GM12878 (cell line): Measurements from ENCODE around the gene KLRG1. TPM values are rescaled to one million over a fixed set of nuclear protein-coding genes. Genes with fewer than 3 reads are reported as not detected.

ENCODE experiments used
- ATAC-seq: fragments of 200-7000 bp; cut with Tn5 transposase; 3 replicates; pipeline ENCODE4 v1.9.1; 2020; ENCODE audit warnings: mild to moderate bottlenecking, moderate library complexity
- BruUV-seq: library from RNA; stranded (reverse); fragments of 400-500 nt; replicated peaks from 2 replicates; lab custom pipeline; 2021; lab: Mats Ljungman, UMichigan
- CTCF ChIA-PET: fragments of 300-600 bp; sonication (Branson Sonifier 250); formaldehyde crosslinking; extraction: SDS; loops from one replicate; lab custom pipeline; 2021; ENCODE audit warnings: inconsistent platforms; lab: Yijun Ruan, JAX
- POLR2A ChIA-PET: fragments of 350-600 bp; formaldehyde crosslinking; extraction: SDS; loops from one replicate; lab custom pipeline; 2021; ENCODE audit warnings: inconsistent platforms; lab: Charles Lee
- RAD21 ChIA-PET: fragments of 300-600 bp; sonication (Branson Sonifier 250); formaldehyde crosslinking; loops from one replicate; lab custom pipeline; 2023; ENCODE audit warnings: antibody characterized with exemption; ENCODE audit not compliant: unreplicated experiment; lab: Charles Lee
- SMC1A ChIA-PET: fragments of 300-600 bp; sonication (Branson Sonifier 250); formaldehyde crosslinking; loops from one replicate; lab custom pipeline; 2023; ENCODE audit not compliant: unreplicated experiment, uncharacterized antibody; lab: Charles Lee
- DNase-seq: peaks from one replicate; pipeline ENCODE4 v3.0.0-alpha.2; 2011; ENCODE audit warnings: low read depth, low spot score
- FAIRE-seq: peaks from 3 replicates; lab custom pipeline; 2011; peaks lifted over from hg19 to GRCh38; lab: Jason Lieb, UNC
- H2AFZ ChIP-seq: 2 replicates; pipeline ENCODE4 v1.6.0; 2011; ENCODE audit warnings: low read depth, low read length, control low read depth; ENCODE audit not compliant: control insufficient read depth
- H3K27ac ChIP-seq: 2 replicates; pipeline ENCODE4 v1.5.1; 2011; ENCODE audit warnings: control low read depth; ENCODE audit not compliant: control insufficient read depth, insufficient read depth
- H3K27me3 ChIP-seq, 2 experiments: replicated peaks in 1 of 2; 2 replicates each; pipeline versions ENCODE4 v1.6.0 to v1.6.1; 2011; ENCODE audit warnings: low read length in 1 of 2; ENCODE audit not compliant: control insufficient read depth in 2 of 2, insufficient read depth in 2 of 2
- H3K36me3 ChIP-seq, 2 experiments: 2 replicates each; pipeline ENCODE4 v1.5.1; 2011; ENCODE audit warnings: low read length in 1 of 2; ENCODE audit not compliant: control insufficient read depth in 2 of 2, insufficient read depth in 2 of 2
- H3K4me1 ChIP-seq: 2 replicates; pipeline ENCODE4 v1.6.1; 2011; ENCODE audit warnings: mild to moderate bottlenecking, low read length, moderate library complexity, mixed read lengths; ENCODE audit not compliant: control insufficient read depth, insufficient read depth
- H3K4me2 ChIP-seq: 2 replicates; pipeline ENCODE4 v1.6.0; 2011; ENCODE audit warnings: control low read depth; ENCODE audit not compliant: control insufficient read depth, insufficient read depth
- H3K4me3 ChIP-seq: fragments of 200-600 bp; sonication (generic); 2 replicates; pipeline ENCODE4 v1.5.1; 2016
- H3K79me2 ChIP-seq: 2 replicates; pipeline ENCODE4 v1.6.0; 2011; ENCODE audit warnings: low read length; ENCODE audit not compliant: control insufficient read depth, insufficient read depth
- H3K9ac ChIP-seq: 2 replicates; pipeline ENCODE4 v1.8.0; 2011; ENCODE audit warnings: low read length, control low read depth, mixed read lengths; ENCODE audit not compliant: control insufficient read depth, insufficient read depth
- H3K9me3 ChIP-seq: replicated peaks from 3 replicates; pipeline ENCODE4 v1.5.1; 2011; ENCODE audit warnings: mild to moderate bottlenecking, low read length; ENCODE audit not compliant: control insufficient read depth, insufficient read depth
- H4K20me1 ChIP-seq: 2 replicates; pipeline ENCODE4 v1.6.0; 2011; ENCODE audit not compliant: control insufficient read depth, insufficient read depth
- ASH2L ChIP-seq: fragments of 300-600, 200-600 bp; sonication (generic); IDR thresholded peaks from 2 replicates; pipeline ENCODE4 v1.6.1; 2017; ENCODE audit warnings: low read depth, mild to moderate bottlenecking, borderline replicate concordance
- EGR1 ChIP-seq, 2 experiments: IDR thresholded peaks; 1 replicate in 1 of 2; 2 replicates in 1 of 2; pipeline ENCODE4 v1.6.1; 2011 to 2012; ENCODE audit warnings: low read depth in 2 of 2, low read length in 2 of 2, borderline replicate concordance in 1 of 2, mild to moderate bottlenecking in 1 of 2, moderate library complexity in 1 of 2
- FOXK2 ChIP-seq: fragments of 450-650 bp; IDR thresholded peaks from 2 replicates; pipeline ENCODE4 v1.6.1; 2017; ENCODE audit warnings: mild to moderate bottlenecking, moderate library complexity
- MYB ChIP-seq: fragments of 150-350 bp; IDR thresholded peaks from 2 replicates; pipeline ENCODE4 v1.6.1; 2014; ENCODE audit warnings: mild to moderate bottlenecking, low read depth, low read length, borderline replicate concordance
- PAX5 ChIP-seq: IDR thresholded peaks from 2 replicates; pipeline ENCODE4 v1.6.1; 2011; ENCODE audit warnings: low read depth, low read length, borderline replicate concordance
- PAX8 ChIP-seq: fragments of 450-650 bp; IDR thresholded peaks from 2 replicates; pipeline ENCODE4 v1.6.1; 2017; ENCODE audit warnings: mild to moderate bottlenecking, moderate library complexity
- RUNX3 ChIP-seq: IDR thresholded peaks from 2 replicates; pipeline ENCODE4 v1.6.1; 2012; ENCODE audit warnings: low read length, inconsistent platforms
- SREBF1 ChIP-seq: IDR thresholded peaks from 2 replicates; pipeline ENCODE4 v1.6.1; 2012; ENCODE audit warnings: mild to moderate bottlenecking, low read length
- SREBF2 ChIP-seq: IDR thresholded peaks from 2 replicates; pipeline ENCODE4 v1.6.1; 2012; ENCODE audit warnings: mild to moderate bottlenecking, low read length
- SUPT20H ChIP-seq: IDR thresholded peaks from 2 replicates; pipeline ENCODE4 v1.6.1; 2011; ENCODE audit warnings: low read depth, mild to moderate bottlenecking, low read length, moderate library complexity, borderline replicate concordance; ENCODE audit not compliant: control insufficient read depth
- SUZ12 ChIP-seq: fragments of 200-600 bp; sonication (generic); IDR thresholded peaks from one replicate; pipeline ENCODE4 v1.6.1; 2018; ENCODE audit warnings: antibody characterized with exemption, mild to moderate bottlenecking; ENCODE audit not compliant: unreplicated experiment
- TAF1 ChIP-seq: IDR thresholded peaks from 2 replicates; pipeline ENCODE4 v1.6.1; 2011; ENCODE audit warnings: mild to moderate bottlenecking, low read depth, low read length, borderline replicate concordance
- ZNF384 ChIP-seq: IDR thresholded peaks from 2 replicates; pipeline ENCODE4 v1.6.1; 2012; ENCODE audit warnings: low read depth, mild to moderate bottlenecking, low read length, improper control_type of control experiment, borderline replicate concordance
- WGBS: methylation state at CpG from one replicate; pipeline ENCODE4 v1.1.6; 2016; ENCODE audit warnings: low lambda C conversion rate; ENCODE audit not compliant: insufficient replicate concordance, insufficient coverage; ENCODE audit errors: missing lambda C conversion rate; 5-methylcytosine and 5-hydroxymethylcytosine counted together
- in situ Hi-C: fragments of 300-500 bp; cut with MboI; formaldehyde crosslinking; loops from 9 replicates; pipeline ENCODE4 v1.14.3; 2018; ENCODE audit warnings: mixed read lengths
- intact Hi-C: fragments of 100-400 bp; cut with micrococcal nuclease; formaldehyde crosslinking; loops from one replicate; pipeline ENCODE4 v1.14.2; 2022; ENCODE audit not compliant: unreplicated experiment
- polyA plus RNA-seq, 11 experiments: library from polyadenylated mRNA; depleted of rRNA in 4 of 11; unstranded in 6 of 11; stranded (reverse) in 5 of 11; fragments of >200 nt; fragmentation: Nextera tagmentation in 4 of 11; fragmentation: Illumina TruSeq in 1 of 11; extraction: Ambion mirVana in 4 of 11; extraction: Trizol in 1 of 11; gene quantifications; 1 replicate in 1 of 11; 2 replicates in 10 of 11; pipeline versions ENCODE4 v1.2.1 to v1.2.3, GENCODE V29; 2011 to 2016; ENCODE audit warnings: inconsistent platforms in 2 of 11, missing spikeins in 2 of 11, low read depth in 1 of 11
- total RNA-seq, 4 experiments: library from RNA; depleted of rRNA in 3 of 4; stranded (reverse); fragments of >200 nt in 3 of 4; fragmentation: Illumina TruSeq in 1 of 4; extraction: Trizol in 1 of 4; gene quantifications; 2 replicates each; pipeline versions ENCODE4 v1.2.1 to v1.2.3, GENCODE V29; 2013 to 2021
- TF ChIP-seq, protein P1 (sequence below): fragments of 450-650 bp; IDR thresholded peaks from 2 replicates; pipeline ENCODE4 v1.6.1; 2016; ENCODE audit warnings: mild to moderate bottlenecking

KLRG1 gene
- total and polyA plus RNA-seq, 10 of the 15 experiments (the other 5 are each of a cell fraction or from before 2014, with no cell fraction given): 2.3 to 6.5 (median 3.9) TPM

DNA sequence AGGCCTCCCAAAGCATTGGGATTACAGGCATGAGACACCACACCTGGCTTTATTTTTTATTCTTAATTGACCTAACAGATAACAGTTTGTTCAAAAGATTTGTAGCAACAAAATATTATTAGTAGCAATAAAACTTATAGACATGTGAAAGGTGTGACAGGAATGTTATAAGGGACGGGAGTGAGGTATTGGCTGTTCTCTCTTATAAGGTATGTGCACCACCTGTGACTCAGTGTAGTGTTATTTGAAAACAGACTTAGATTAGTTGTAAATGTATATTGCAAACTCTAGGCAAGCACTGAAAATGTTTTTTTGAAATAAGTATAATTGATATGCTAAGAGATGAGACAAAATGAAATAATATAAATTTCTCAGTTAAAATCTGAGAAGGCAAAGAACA, 57.8 kb downstream of the KLRG1 start:
- BruUV-seq: no TSS peak
- Histone ChIP-seq H3K4me1 (no peaks in the 10 kb centered on the region), H4K20me1 (no peaks in the 10 kb centered on the region), H2AFZ (no peak overlapping the region), H3K4me3 (no peak overlapping the region), H3K9me3 (no peaks in the 10 kb centered on the region), H3K4me2 (no peak overlapping the region), H3K9ac (no peak overlapping the region), H3K79me2 (no peaks in the 10 kb centered on the region), H3K27ac (no peak overlapping the region), H3K27me3 (peaks cover 0 to 3% of the 10 kb centered on the region in 2 experiments; a peak in 1 of 4 replicates), H3K36me3 (no peaks in the 10 kb centered on the region)
- WGBS: 33% methylated on average over 1 of the region's 1 CpG
- in situ Hi-C loops: loop anchor here (5.0 kb wide), 1 partner anchor 365 kb away; no protein-coding TSS in a partner anchor
- ChIA-PET SMC1A (interaction anchor here (0.7 to 1.6 kb wide), 3 partner anchors 38 to 365 kb away, joined by 3 read pairs; no protein-coding TSS in a partner anchor), POLR2A (no interaction called here), CTCF (interaction anchor here (1.3 to 4.9 kb wide), 4 partner anchors 9 to 503 kb away, joined by 3 to 34 read pairs (median 15); no protein-coding TSS in a partner anchor), RAD21 (no interaction called here)
- FAIRE-seq (no peak), ATAC-seq (no peak), DNase-seq (no peak)
- TF ChIP-seq ASH2L: no peak
- TF ChIP-seq, protein P1, sequence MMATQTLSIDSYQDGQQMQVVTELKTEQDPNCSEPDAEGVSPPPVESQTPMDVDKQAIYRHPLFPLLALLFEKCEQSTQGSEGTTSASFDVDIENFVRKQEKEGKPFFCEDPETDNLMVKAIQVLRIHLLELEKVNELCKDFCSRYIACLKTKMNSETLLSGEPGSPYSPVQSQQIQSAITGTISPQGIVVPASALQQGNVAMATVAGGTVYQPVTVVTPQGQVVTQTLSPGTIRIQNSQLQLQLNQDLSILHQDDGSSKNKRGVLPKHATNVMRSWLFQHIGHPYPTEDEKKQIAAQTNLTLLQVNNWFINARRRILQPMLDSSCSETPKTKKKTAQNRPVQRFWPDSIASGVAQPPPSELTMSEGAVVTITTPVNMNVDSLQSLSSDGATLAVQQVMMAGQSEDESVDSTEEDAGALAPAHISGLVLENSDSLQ: no peak
- TF ChIP-seq PAX5: no peak
- no peak for TF ChIP-seq SREBF2
- TF ChIP-seq SREBF1: no peak
- TF ChIP-seq RUNX3: no peak
- TF ChIP-seq FOXK2: no peak
- TF ChIP-seq PAX8: no peak
- TF ChIP-seq SUZ12: no peak
- TF ChIP-seq MYB: no peak
- TF ChIP-seq TAF1: no peak
- no peak for TF ChIP-seq ZNF384
- TF ChIP-seq EGR1 (IDR thresholded peaks at IDR 0.05; ENCODE audit: borderline replicate concordance in 1 of 2, low read depth in 2 of 2, low read length in 2 of 2): no peak
- TF ChIP-seq SUPT20H: no peak
- intact Hi-C loops: loop anchor here (10.0 kb wide), 2 partner anchors 132 to 502 kb away; partner anchors contain the start of genes CLEC4E and PHC1
